ENCODE measurements around the gene SPSB3. TPM values are rescaled to one million over a fixed set of nuclear protein-coding genes. Genes with fewer than 3 reads are reported as not detected.

The SPSB3 gene
- total and polyA plus RNA-seq, 2 experiments from 2014 or later = 27.1 to 34.7 TPM

DNA sequence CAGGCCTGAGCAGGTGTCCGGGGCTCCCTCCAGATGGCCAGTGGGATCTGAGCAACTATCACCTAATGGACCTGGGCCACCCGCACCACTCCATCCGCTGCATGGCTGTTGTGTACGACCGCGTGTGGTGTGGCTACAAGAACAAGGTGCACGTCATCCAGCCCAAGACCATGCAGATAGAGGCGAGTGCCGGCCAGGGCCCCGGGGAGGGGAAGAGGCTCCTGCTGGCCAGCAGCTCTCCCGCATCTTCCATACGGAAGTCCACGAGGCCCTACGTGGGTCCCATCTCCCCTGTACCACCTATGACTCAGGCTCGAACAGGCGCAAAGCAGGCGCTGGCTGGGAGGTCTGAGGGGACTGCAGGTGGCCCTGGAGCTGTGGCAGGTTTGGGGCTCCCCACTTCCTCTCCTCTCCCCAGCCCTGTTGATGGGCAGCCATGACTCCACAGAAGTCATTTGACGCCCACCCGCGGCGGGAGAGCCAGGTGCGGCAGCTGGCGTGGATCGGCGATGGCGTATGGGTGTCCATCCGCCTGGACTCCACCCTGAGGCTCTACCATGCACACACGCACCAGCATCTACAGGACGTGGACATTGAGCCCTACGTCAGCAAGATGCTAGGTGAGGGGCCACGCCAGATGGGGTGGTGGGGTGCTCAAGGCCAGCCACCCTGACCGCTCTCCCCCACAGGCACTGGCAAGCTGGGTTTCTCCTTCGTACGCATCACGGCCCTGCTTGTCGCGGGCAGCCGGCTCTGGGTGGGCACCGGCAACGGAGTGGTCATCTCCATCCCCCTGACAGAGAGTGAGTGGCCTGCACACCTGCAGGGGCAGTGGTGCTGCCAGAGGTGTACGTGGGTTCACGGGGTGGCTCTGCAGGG is 15.0 kb downstream of the SPSB3 start (continued):
- TF ChIP-seq, protein P1, sequence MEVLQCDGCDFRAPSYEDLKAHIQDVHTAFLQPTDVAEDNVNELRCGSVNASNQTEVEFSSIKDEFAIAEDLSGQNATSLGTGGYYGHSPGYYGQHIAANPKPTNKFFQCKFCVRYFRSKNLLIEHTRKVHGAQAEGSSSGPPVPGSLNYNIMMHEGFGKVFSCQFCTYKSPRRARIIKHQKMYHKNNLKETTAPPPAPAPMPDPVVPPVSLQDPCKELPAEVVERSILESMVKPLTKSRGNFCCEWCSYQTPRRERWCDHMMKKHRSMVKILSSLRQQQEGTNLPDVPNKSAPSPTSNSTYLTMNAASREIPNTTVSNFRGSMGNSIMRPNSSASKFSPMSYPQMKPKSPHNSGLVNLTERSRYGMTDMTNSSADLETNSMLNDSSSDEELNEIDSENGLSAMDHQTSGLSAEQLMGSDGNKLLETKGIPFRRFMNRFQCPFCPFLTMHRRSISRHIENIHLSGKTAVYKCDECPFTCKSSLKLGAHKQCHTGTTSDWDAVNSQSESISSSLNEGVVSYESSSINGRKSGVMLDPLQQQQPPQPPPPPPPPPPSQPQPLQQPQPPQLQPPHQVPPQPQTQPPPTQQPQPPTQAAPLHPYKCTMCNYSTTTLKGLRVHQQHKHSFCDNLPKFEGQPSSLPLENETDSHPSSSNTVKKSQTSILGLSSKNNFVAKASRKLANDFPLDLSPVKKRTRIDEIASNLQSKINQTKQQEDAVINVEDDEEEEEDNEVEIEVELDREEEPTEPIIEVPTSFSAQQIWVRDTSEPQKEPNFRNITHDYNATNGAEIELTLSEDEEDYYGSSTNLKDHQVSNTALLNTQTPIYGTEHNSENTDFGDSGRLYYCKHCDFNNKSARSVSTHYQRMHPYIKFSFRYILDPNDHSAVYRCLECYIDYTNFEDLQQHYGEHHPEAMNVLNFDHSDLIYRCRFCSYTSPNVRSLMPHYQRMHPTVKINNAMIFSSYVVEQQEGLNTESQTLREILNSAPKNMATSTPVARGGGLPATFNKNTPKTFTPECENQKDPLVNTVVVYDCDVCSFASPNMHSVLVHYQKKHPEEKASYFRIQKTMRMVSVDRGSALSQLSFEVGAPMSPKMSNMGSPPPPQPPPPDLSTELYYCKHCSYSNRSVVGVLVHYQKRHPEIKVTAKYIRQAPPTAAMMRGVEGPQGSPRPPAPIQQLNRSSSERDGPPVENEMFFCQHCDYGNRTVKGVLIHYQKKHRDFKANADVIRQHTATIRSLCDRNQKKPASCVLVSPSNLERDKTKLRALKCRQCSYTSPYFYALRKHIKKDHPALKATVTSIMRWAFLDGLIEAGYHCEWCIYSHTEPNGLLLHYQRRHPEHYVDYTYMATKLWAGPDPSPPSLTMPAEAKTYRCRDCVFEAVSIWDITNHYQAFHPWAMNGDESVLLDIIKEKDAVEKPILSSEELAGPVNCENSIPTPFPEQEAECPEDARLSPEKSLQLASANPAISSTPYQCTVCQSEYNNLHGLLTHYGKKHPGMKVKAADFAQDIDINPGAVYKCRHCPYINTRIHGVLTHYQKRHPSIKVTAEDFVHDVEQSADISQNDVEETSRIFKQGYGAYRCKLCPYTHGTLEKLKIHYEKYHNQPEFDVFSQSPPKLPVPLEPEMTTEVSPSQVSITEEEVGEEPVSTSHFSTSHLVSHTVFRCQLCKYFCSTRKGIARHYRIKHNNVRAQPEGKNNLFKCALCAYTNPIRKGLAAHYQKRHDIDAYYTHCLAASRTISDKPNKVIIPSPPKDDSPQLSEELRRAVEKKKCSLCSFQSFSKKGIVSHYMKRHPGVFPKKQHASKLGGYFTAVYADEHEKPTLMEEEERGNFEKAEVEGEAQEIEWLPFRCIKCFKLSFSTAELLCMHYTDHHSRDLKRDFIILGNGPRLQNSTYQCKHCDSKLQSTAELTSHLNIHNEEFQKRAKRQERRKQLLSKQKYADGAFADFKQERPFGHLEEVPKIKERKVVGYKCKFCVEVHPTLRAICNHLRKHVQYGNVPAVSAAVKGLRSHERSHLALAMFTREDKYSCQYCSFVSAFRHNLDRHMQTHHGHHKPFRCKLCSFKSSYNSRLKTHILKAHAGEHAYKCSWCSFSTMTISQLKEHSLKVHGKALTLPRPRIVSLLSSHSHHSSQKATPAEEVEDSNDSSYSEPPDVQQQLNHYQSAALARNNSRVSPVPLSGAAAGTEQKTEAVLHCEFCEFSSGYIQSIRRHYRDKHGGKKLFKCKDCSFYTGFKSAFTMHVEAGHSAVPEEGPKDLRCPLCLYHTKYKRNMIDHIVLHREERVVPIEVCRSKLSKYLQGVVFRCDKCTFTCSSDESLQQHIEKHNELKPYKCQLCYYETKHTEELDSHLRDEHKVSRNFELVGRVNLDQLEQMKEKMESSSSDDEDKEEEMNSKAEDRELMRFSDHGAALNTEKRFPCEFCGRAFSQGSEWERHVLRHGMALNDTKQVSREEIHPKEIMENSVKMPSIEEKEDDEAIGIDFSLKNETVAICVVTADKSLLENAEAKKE (CRISPR knock-in tag; IDR thresholded peaks at IDR 0.05) = no peak
- no peak for TF ChIP-seq JUNB (IDR thresholded peaks at IDR 0.05; ENCODE audit: unreplicated experiment)
- TF ChIP-seq POLR2AphosphoS5 (IDR thresholded peaks at IDR 0.05; ENCODE audit: low read depth) = no peak
- TF ChIP-seq NANOG (IDR thresholded peaks at IDR 0.05; ENCODE audit: borderline replicate concordance) = no peak
- no peak for TF ChIP-seq EZH2 (IDR thresholded peaks at IDR 0.05; ENCODE audit: low read depth, unreplicated experiment)
- TF ChIP-seq STAT1 (IDR thresholded peaks at IDR 0.05; ENCODE audit: unreplicated experiment) = no peak

DNA sequence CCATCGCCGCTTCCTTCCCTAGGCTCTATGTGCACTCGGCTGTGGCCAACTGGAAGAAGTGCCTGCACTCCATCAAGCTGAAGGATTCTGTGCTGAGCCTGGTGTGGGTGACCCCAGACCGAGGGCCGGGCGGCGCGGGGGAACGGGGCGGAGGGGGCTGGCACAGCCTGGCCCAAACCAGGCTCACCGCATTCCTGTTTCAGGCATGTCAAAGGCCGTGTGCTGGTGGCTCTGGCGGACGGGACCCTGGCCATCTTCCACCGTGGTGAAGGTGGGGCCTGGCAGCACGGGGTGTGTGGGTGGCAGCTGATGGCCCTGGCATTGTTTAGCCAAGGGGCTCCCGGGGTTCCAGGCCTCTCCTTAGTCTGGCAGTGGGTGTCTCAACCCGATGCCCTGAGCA is 15.7 kb downstream of the SPSB3 start:
- H3K27me3 Mint-ChIP-seq (ENCODE audit: insufficient read depth, low read depth, poor library complexity) = peaks cover 16% of the 10 kb centered on the region
- ATAC-seq (no peak), DNase-seq (ENCODE audit: low spot score) (no peak)
- no peak overlapping the region for H2AFZ ChIP-seq
- no peaks in the 10 kb centered on the region for H3K27me3 ChIP-seq (ENCODE audit: insufficient read depth)
- peaks cover 8% of the 10 kb centered on the region; the same call in 1 of the 2 replicates for H3F3A ChIP-seq (replicated peaks; ENCODE audit: low read depth)
- no peaks in the 10 kb centered on the region for H3K9me2 ChIP-seq (ENCODE audit: insufficient read depth)
- H3K4me3 Mint-ChIP-seq = no peak overlapping the region
- no peak overlapping the region for H3K4me3 ChIP-seq
- H3K4me1 ChIP-seq (ENCODE audit: insufficient read depth) = peaks cover 4% of the 10 kb centered on the region
- no peaks in the 10 kb centered on the region for H3K36me3 ChIP-seq (ENCODE audit: insufficient read depth)
- H4K20me1 ChIP-seq (replicated peaks; ENCODE audit: insufficient read depth) = no peaks in the 10 kb centered on the region; the same call in 1 of the 2 replicates
- H3K9me3 Mint-ChIP-seq = no peaks in the 10 kb centered on the region
- H3K4me1 Mint-ChIP-seq = peaks cover 5% of the 10 kb centered on the region
- H3K79me2 ChIP-seq (replicated peaks; ENCODE audit: insufficient read depth) = no peaks in the 10 kb centered on the region
- H3K36me3 Mint-ChIP-seq (ENCODE audit: low read depth) = peaks cover 15% of the 10 kb centered on the region; the same call in 2 of the 3 replicates
- no peak overlapping the region for H3K27ac ChIP-seq (ENCODE audit: low read depth)
- H3K27ac Mint-ChIP-seq = no peak overlapping the region
- H3K4me2 ChIP-seq = no peak overlapping the region
- TF ChIP-seq NANOG (IDR thresholded peaks at IDR 0.05; ENCODE audit: borderline replicate concordance) (no peak), JUNB (IDR thresholded peaks at IDR 0.05; ENCODE audit: unreplicated experiment) (no peak)
- TF ChIP-seq, protein P1 (CRISPR knock-in tag; IDR thresholded peaks at IDR 0.05) = no peak
- TF ChIP-seq, protein P2, sequence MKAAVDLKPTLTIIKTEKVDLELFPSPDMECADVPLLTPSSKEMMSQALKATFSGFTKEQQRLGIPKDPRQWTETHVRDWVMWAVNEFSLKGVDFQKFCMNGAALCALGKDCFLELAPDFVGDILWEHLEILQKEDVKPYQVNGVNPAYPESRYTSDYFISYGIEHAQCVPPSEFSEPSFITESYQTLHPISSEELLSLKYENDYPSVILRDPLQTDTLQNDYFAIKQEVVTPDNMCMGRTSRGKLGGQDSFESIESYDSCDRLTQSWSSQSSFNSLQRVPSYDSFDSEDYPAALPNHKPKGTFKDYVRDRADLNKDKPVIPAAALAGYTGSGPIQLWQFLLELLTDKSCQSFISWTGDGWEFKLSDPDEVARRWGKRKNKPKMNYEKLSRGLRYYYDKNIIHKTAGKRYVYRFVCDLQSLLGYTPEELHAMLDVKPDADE (IDR thresholded peaks at IDR 0.05) = no peak

Data from GM23338 (cell line).